ENCODE data around the gene CCNY.

CCNY gene

DNA sequence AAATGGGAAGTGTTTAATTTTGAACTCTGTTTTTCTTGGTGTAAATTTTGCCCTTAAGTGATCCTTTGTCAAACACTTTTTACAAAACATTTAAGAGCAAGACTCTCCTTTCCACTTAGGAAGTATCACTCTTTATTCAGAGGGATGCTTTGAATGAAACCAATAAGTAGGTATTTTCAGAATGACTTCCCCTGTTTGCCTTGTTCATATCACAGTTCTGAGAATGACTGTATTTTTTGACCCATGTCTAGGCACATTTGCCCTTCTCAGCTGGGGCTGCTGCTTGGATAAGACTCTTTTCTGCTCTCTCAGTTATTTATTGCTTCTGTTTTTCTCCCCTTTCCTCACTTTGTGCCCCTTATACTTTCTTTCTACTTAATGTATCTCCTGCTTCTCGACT, 98.2 kb downstream of the CCNY start:
- DNase-seq = no peak

DNA sequence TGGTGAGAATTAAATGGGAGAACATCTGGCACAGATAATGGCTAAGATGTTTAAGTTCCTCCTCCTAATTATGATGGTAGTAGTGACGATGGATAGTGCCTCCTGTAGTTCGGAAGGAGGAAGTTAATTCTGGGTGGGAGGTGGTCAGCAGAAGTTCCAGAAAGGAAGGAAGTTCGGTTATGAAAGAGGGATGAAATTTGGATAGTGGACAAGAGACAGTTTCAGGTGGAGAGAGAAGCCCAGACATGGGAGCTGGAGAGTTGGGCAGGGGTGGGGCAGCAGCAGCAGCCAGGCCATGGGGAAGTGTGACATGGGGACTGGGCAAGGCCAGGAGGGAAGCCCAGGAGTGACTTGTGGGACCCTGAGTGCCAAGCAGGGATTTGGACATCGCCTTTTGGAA, 99.5 kb downstream of the CCNY start:
- no peak for DNase-seq

DNA sequence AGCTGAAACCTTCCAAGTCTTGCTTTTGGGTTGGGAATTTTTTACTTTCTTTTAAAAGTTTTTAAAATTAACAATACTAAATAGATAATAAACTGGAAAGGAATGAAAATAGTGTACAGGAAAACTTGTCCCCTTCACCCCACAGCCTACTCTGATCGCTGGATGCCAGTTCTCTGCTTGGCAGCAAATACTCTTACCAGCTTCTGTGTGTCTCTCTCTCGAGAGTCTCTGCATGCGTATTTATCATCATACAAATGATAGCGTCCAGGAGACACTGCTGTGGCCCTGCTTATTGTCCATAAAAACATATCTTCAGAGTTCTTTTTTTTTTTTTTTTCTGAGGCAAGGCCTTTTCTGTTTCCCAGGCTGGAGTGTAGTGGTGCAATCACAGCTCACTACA, 101.5 kb downstream of the CCNY start:
- DNase-seq = no peak

DNA sequence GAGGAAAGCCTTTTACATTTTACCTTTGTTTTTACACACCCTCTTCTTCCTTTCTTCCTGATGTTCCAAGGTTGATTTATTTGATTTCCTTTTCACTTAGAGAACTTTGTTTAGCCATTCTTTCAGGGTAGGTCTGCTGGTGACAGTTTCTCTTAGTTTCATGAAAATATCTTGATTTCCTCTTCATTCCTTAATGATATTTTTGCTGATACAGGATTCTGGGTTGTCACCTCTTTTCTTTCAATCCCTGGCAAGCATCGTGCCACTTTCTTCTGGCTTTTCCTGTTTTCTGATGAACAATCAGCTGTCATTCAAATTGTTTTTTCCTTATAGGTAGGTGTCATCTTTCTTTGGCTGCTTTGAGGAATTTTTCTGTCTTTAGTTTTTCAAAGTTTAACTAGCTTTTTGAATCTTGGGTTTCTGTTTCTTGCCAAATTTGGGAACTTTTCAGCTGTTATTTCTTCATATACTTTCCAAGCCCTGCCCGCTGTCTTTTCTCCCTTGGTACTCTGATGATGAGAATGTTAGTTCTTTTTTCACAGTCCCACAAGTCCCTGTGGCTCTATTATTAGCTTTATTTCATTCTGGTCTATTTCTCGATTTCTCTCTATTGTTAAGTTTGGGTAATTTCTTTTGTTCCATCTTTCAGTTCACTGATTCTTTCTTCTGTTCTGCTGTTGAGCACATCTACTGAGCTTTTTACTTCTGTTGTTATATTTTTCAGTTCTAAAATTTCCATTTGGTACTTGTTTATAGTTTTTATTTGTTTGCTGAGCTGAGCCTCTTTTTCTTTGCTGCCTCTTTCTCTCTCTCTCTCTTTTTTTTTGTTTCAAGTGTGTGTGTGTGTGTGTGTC, 102.6 kb downstream of the CCNY start:
- DNase-seq = no peak

DNA sequence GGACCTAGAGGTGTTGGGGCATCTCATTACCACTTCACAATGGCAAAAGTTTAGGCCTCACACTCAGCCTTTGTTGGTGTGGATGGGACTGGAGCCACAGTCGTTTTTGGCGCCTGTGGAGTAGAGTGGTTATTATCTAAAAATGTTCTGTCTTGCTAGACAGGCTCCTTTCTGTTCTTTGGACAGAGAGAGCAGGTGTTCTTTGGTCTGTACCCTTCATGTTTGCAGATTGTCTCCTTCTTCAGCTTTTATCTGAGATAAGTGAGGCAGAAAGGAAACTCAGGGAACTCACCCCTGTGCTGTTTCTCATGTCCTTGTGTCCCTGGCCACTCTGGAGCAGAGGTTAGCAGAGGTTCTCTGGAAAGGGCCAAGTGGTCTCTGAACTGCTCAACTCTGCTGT, 103.7 kb downstream of the CCNY start:
- no peak for DNase-seq

DNA sequence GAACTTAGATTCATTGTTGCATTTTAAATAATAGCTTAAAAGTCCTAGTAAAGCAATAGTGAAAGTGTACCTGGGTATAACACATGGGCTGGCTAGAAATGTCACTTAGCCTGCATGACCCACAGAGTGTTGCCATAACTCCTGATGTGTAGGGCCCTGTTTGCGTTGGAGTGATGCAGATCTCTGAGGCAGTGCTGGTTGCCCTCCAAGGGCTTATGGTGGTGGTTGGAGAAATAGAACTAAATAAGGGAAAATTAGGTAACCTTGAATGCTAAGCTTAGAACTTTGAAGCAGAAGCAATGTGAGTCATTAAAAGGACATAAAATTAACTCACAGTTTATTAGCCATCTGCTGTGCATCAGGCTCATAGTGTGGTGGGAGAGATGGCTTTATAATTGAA, 105.7 kb downstream of the CCNY start:
- no peak for DNase-seq

DNA sequence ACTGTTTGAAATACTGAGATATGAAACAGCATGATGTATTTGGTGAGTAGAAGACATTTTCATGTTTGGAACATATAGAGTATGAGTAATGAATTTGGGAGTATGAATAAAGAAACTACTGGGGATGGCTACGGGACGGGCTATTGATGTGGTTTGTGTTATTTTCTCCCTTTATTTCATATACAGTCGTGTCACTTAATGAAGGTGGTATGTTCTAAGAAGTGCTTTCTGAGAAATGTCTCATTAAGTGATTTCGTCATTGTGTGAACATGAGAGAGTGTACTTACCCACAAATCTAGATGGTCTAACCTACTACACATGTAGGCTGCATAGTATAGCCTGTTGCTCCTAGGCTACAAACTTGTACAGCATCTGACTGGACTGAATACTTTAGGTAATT, 106.3 kb downstream of the CCNY start:
- no peak for DNase-seq

DNA sequence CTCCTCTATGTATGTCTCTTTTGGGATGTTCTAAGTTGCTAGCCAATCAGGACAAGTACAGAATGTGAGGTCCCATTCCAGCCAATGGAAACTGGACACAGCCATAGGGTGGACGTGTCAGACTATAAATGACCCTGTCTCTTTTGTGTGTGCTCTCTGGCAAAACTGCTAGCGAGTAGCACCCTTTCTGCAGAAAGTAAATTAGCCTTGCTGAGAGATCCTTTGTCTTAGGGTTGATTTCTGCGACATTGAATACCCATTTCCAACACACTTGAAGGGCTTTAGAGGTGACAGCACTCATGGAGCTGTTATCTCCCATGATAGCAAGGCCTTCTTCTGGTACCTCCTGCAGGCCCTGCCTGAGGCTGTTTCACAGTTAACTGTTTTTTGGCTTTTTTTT, 107.5 kb downstream of the CCNY start:
- DNase-seq = no peak

DNA sequence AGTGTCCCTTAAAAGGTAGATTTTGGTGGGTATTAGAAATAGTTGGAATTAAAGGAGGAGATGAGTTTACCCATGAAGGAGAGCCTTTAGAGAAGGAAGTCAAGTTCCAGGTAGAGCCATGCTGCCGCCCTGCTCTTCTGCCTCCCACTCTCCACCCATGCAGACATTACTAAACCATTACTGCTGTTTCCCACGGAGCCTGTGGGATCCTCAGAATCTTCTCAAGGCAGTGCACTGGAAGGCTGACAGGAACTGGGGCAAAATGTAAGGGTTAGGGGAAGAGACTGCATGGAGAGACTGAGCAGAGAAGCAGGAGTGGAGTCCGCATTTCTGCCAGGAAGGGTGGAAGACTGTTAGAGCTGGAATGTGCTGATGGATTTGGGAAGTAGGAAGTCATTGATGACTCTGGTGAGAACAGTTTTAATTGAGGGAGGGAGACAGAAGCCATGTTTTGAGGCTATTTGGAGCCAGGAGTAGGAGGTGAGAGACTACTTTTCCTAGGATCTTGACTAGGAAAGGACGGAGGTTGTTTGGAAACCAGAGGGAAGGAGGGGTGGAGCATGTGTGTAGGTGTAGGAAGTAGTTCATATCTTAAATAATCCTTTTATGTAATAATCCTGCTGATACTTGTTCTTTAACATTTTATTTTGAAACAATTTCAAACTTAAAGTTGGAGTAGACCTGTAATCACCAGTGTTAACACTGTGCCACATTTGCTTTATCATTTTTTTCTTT, 109.0 kb downstream of the CCNY start:
- no peak for DNase-seq

DNA sequence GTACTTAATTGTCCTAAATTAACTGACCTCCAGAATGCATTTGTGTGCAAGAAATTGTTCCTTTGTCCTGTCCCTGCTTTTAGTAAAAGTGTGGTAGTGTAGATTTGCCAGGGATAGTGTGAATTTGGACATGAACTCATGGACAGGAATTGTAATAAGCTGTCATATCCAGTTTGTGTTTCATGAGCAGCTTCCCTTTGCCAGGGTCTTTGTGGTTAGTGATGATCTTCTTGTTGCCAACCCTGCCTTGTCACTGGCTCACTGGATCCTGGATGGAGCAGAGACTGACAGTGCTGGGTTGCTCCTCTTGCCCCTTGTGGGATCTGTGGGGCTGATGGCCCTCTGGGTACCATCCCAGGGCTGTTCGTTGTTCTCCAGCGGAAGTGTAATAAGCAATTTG, 110.1 kb downstream of the CCNY start:
- DNase-seq = no peak

DNA sequence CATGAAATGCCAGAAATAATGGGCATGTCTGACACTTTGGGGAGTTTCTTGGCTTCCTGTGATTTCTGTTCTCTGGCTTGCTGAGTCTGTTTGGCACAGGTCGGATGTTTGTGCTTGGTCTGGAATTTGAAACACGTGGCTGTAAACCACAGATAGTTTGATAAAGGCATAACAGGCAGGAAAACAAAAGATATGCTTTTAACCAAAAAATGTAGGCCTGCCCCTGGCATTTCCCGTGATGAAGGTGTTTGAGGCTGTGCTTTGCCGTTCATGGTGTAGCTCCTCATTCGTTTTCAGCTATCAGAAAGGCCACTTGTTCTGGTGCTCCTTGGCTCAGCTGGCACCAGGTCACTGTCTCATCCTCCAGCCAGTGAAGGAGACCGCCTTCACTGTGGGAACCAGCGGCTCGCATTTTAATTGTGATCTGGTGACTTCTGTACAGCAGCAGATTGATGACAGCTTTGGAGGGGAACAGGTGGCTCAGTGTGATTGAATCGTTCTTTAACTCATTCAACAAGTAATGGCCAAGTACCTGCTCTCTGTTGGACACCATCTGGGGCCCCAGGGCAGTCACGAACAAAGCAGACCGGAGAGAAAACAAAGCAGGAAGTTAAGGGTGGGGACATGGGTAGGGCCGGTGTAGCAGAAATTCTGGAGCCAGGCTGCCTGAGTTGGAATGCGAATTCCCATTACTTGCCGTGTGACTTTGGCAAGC, 111.5 kb downstream of the CCNY start:
- no peak for DNase-seq

DNA sequence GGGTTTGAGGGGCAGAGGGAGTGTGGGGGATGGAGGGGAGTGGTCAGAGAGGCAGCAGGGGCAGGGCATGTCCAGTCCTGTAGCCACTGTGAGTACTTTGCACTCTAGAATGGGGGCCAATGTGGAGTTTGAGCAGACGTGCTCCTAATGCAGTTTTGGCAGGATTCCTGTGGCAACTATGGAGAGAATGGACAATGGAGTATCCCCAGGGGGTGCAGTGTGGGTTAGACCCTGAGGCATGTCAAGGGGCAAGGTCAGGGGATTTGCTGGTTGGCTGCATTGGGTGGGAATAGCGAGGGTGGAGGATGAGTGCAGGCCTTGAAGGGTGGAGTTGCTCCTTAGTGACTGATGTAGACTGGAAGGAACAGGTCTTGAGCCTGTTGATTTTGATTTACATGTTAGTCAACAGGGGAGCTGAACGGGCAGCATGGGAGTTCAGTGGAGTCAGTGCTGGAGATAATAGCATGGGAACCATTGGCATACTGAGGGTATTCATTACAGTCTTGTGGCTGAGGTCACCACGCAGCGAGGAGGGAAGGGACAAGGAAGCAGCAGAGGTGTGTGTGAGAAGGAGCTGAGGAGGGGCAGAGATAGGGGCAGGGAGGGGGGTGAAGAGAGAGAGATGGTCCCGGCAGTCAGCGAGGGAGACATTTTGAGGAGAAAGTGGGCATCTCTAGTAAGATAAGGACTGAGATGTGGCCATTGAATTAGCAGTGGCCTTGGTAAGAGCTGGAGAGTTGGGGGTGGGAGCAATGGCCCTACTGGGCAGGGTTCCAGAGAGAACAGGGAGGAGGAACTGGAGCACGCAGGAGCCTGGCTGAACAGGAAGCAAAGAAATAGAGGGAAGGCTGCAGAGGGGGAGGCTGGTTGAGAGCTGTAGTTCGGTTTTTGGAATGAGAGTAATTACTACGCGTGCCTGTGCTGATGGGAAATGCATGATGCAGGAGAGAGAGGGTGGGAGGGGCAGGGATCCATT, 112.7 kb downstream of the CCNY start:
- DNase-seq = no peak

DNA sequence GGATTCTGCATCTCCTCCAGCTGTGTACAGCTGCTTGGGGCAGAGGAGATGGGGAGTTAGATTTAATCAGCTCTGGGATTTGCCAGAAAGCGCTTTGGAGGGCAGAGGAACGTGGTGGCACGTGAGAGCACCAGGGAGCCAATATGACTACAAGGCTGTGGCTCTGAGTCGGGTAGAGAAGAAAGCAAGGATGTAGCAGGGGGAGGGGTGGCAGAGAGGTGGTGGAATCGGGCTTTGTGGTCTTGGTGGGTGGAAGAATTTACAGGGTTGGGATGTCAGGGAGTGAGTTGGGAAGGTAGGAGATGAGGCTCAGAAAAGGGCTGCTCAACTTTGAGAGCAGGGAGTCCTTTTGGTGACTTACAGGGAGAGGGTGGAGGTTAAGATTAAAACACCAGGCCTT, 113.6 kb downstream of the CCNY start:
- no peak for DNase-seq

DNA sequence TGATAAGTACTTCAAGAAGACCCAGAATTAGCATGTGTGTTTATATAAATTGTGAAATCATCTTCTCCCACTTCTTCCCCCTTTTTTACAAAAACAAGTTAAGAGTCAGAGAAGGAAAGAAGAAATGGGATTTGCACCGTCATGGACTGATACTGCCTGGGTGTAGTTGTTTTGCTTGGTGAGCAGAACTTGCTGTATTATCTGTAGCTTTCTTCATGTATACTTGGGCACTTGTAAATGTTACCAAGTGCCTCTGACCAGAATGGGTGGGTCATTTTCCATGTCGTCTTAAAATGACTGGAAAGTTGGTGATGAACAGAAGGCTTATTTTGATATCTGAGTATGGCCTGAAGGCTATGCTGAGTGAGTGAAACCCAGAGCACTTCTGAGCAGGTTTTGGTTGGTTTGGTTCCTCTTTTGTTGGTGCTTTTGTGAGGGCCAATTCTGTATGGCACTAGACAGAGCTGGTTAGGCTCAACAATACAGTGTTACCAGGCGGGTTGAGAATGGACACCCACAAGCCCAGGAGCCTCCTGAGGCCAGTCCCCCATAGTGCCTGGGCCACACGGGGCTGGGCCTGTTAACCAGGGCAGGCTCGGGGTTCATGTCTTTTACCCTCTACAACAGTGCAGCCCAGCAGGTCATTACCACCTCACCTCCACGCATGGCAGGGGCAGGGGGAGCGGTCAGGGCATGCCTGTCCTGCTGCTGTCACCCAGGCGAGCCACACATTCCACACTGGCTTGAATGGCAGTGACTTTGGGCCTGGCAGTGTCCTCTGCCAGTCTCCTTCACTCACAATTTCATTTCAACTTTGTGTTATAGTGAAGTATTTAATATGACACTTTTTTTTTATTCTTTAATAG, 115.1 kb downstream of the CCNY start:
- DNase-seq = peak; percentile 66

DNA sequence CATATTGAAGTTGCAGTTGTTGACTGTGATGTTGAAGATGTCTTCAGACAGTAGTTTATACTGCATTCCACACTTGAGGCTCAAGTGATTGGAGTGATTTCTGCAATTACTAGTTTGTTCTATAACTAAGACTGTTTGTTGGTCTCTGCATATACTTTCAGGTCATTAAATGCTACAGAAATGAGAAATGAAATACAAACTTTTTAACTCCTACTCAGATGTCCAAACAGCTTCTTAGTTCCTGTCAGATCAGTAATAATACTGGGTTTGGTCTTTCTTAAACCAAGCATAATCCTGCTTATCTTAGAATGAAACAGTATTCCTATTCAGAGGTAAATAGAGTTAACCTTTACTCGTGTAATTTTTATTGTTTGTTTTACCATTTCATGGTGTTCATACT, 115.9 kb downstream of the CCNY start:
- DNase-seq = no peak

DNA sequence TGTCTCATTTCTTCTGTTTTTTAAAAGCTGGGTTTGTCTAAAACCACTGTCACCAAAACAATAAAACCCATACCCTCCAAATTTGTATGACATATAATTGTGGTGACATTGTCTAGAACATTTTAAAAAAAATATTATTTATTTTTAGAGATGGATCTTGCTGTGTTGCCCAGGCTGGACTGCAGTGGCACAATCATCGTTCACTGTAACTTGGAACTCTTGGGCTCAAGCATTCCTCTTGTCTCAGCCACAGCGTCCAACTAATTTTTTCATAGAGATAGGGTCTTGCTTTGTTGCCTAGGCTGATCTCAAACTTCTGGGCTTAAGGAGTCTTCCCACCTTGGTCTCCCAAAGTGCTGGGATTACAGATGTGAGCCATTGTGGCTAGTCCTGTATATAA, 116.5 kb downstream of the CCNY start:
- no peak for DNase-seq

DNA sequence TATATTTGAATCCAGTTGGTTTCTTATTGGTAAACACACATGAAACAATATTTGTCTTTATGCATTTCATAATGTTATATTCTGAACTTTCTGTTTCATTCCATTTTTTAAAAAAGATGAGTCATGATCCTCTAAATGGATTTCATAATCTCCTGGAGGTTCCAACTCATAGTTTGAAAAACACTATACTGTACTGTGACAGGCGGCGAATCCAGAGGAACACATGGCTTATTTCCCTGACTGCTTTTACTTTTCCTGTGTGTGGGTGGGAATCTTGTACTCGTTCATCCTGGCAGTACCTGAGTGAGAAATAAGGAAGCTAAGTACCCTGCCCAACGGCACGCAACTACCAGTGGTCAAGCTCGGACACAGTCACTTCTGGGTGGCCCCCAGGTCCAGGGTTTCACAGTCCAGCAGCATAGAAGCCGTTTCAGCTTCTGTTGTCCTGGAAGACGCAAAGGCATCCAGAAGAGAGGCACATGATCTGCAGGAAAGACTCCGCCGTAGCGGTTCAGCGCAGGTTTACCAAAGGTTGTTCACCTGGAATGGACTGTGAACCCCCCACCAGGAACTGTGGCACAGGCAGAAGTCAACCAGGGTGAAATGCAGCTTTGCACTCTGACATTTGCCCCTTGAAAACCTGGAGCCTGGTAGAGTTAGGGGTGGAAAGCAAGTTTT, 117.7 kb downstream of the CCNY start:
- no peak for DNase-seq

DNA sequence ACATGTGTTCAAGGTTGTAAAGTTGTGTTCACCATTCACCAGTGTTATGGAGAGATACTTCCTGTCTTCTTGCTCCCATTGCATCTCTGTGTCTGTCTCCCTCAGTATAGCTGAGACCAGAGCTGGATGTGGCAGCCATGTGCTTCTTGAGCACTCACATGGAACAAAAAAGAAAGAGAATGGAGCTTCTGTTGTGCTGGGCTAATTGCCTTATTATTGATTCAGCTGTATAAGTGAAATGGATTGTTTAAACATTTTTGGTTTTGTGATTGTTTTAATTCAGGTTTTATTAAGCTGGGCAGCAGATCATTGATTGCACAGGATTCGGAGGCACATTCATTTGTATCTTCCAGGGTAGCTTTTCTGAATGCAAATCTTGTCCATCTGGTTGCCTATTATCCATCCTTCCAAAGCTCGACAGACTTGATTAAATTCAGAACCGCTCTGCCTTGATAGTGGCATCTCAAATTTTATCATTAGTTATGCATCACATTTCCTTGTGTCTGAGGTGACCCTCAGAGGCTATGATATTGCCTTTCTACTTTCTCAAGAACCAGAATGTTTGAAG, 119.9 kb downstream of the CCNY start:
- DNase-seq = no peak

DNA sequence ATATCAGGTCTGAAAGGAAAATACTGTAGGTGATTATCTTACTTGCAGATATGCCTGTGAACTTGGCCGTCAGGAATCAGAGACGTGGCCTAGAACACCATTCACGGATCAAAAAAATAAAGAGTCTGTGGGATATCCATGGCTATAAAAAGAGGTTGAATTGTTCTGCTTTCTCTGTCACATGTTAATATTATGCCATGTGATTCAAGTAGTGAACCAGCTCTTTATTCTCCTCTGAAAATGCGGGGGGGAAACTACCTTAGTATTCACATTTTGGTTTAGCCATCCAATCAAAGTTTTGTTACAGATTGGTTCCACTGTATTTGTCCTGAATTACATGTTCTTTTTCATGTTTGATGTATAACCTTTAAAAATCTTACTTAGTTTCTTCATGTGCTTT, 120.5 kb downstream of the CCNY start:
- DNase-seq = no peak
